Lung (tissue), 12 donors: ENCODE data around the gene DCTD. TPM values are rescaled to one million over a fixed set of nuclear protein-coding genes. Genes with fewer than 3 reads are reported as not detected.

Source experiments
- ATAC-seq: fragments of 200-7000 bp; cut with Tn5 transposase; one replicate; pipeline ENCODE4 v1.9.1; 2020; ENCODE audit warnings: moderate number of reproducible peaks; ENCODE audit not compliant: insufficient read depth, low FRiP score
- DNase-seq, 3 donors: peaks; one replicate each; pipeline ENCODE4 v3.0.0-alpha.2; 2013 to 2017
- H3K27ac ChIP-seq, 2 donors: one replicate each; pipeline ENCODE4 v1.5.1; 2013; ENCODE audit warnings: mild to moderate bottlenecking in 2 of 2, moderate library complexity in 2 of 2, control low read depth in 1 of 2, inconsistent platforms in 1 of 2, low read depth in 1 of 2, low read length in 1 of 2
- H3K27me3 ChIP-seq, 3 donors: one replicate each; pipeline ENCODE4 v1.5.1; 2013; ENCODE audit warnings: low read length in 2 of 3; ENCODE audit not compliant: control insufficient read depth in 3 of 3, insufficient read depth in 3 of 3
- H3K36me3 ChIP-seq, 4 donors: one replicate each; pipeline ENCODE4 v1.5.1; 2013; ENCODE audit warnings: low read length in 4 of 4, mild to moderate bottlenecking in 1 of 4, moderate library complexity in 1 of 4; ENCODE audit not compliant: control insufficient read depth in 4 of 4, insufficient read depth in 4 of 4
- H3K4me1 ChIP-seq, 5 donors: one replicate each; pipeline ENCODE4 v1.5.1; 2013; ENCODE audit warnings: low read length in 5 of 5, mild to moderate bottlenecking in 2 of 5, moderate library complexity in 1 of 5; ENCODE audit not compliant: control insufficient read depth in 5 of 5, insufficient read depth in 5 of 5
- H3K4me3 ChIP-seq: one replicate; pipeline ENCODE4 v1.5.1; 2013; ENCODE audit warnings: mild to moderate bottlenecking, control low read depth, moderate library complexity
- H3K9ac ChIP-seq, 2 donors: one replicate each; pipeline ENCODE4 v1.5.1; 2013; ENCODE audit warnings: low read length in 2 of 2, control low read depth in 1 of 2; ENCODE audit not compliant: insufficient read depth in 1 of 2
- H3K9me3 ChIP-seq, 4 donors: one replicate each; pipeline ENCODE4 v1.5.1; 2013; ENCODE audit warnings: low read length in 3 of 4, mild to moderate bottlenecking in 1 of 4, moderate library complexity in 1 of 4; ENCODE audit not compliant: control insufficient read depth in 4 of 4, insufficient read depth in 3 of 4
- WGBS, 2 donors: extraction: QIAGEN DNeasy Blood & Tissue Kit; methylation state at CpG; one replicate each; pipeline ENCODE4 v1.1.7; 2013; 5-methylcytosine and 5-hydroxymethylcytosine counted together
- polyA plus RNA-seq, 2 donors: library from polyadenylated mRNA; stranded (reverse); fragments of 200-250 nt; gene quantifications; one replicate each; pipeline ENCODE4 v1.2.1, GENCODE V29; 2013
- total RNA-seq, 2 donors: library from RNA; depleted of rRNA in 1 of 2; stranded (reverse); fragments of >200 nt in 1 of 2; gene quantifications; one replicate each; pipeline ENCODE4 v1.2.1, GENCODE V29; 2014 to 2021
- TF ChIP-seq, protein P1 (sequence below): IDR thresholded peaks from 2 replicates; pipeline ENCODE4 v1.5.1; 2012; ENCODE audit warnings: mild to moderate bottlenecking; ENCODE audit errors: control extremely low read depth, extremely low read depth
- donor health status: control.
- donor health status: control.
- donor health status: Bipolar disorder and iron deficiency.
- donor health status: healthy.
- donor health status: DM: yes; HTN: yes; CAD: no.

Gene DCTD
- total and polyA plus RNA-seq, 4 donors = 52.6 to 80.4 (median 68.3) TPM

DNA sequence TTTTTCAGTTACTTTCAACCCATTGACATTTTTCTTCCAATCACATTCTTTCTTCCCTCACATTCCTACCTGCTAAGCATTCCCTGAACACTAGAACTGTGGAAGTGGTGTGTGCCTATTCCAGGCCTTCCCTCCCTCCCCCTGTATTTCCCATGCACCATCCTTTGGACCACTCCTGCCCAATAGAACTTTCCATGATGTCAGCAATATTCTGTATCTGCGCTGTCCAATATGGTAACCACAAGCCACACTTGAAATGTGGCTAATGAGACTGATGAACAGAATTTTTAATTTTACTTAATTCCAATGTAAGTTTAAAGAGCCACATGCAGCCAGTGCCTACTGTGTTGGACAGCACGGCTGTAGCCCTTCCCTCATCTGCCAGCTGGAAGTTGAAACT lies 57.5 kb downstream of the DCTD start:
- WGBS, 2 donors = 96 to 98% methylated on average over 2 of the region's 2 CpGs
- H3K4me3 ChIP-seq = no peak overlapping the region
- H3K36me3 ChIP-seq = no peaks in the 10 kb centered on the region
- no peaks in the 10 kb centered on the region for H3K9me3 ChIP-seq
- no peak overlapping the region for H3K9ac ChIP-seq
- TF ChIP-seq, protein P1, sequence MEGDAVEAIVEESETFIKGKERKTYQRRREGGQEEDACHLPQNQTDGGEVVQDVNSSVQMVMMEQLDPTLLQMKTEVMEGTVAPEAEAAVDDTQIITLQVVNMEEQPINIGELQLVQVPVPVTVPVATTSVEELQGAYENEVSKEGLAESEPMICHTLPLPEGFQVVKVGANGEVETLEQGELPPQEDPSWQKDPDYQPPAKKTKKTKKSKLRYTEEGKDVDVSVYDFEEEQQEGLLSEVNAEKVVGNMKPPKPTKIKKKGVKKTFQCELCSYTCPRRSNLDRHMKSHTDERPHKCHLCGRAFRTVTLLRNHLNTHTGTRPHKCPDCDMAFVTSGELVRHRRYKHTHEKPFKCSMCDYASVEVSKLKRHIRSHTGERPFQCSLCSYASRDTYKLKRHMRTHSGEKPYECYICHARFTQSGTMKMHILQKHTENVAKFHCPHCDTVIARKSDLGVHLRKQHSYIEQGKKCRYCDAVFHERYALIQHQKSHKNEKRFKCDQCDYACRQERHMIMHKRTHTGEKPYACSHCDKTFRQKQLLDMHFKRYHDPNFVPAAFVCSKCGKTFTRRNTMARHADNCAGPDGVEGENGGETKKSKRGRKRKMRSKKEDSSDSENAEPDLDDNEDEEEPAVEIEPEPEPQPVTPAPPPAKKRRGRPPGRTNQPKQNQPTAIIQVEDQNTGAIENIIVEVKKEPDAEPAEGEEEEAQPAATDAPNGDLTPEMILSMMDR = no peak
- H3K27me3 ChIP-seq = no peaks in the 10 kb centered on the region
- H3K4me1 ChIP-seq = peaks cover 0 to 3% (median 0%) of the 10 kb centered on the region in 5 donors
- DNase-seq = no peak
- ATAC-seq = no peak
- no peak overlapping the region for H3K27ac ChIP-seq

DNA sequence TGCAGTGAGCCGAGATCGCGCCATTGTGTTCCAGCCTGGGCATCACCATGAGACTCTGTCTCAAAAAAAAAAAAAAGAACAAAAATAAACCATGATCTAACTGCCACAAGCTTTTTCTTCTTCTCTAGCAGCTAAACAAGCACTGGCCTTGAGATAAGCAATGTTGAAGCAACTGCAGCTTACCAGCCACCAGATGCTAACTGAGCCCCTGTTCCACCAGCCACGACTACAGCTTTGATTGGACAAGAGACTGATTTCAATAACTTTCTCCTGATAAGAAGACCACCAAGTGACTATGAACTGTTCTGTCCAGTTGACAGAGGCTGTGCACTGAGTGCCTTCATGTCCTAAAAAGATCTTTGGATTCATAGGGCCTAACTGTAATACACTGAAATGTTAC lies 58.5 kb downstream of the DCTD start:
- H3K9me3 ChIP-seq = peaks cover 0 to 2% (median under 1%) of the 10 kb centered on the region in 4 donors
- H3K36me3 ChIP-seq = no peaks in the 10 kb centered on the region
- no peaks in the 10 kb centered on the region for H3K27me3 ChIP-seq
- peaks cover 0 to 3% (median 0%) of the 10 kb centered on the region in 5 donors for H3K4me1 ChIP-seq
- no peak overlapping the region for H3K4me3 ChIP-seq
- TF ChIP-seq, protein P1 = no peak
- ATAC-seq = no peak
- H3K27ac ChIP-seq = no peak overlapping the region
- DNase-seq = no peak
- WGBS, 2 donors = 95 to 98% methylated on average over 4 of the region's 4 CpGs
- no peak overlapping the region for H3K9ac ChIP-seq

DNA sequence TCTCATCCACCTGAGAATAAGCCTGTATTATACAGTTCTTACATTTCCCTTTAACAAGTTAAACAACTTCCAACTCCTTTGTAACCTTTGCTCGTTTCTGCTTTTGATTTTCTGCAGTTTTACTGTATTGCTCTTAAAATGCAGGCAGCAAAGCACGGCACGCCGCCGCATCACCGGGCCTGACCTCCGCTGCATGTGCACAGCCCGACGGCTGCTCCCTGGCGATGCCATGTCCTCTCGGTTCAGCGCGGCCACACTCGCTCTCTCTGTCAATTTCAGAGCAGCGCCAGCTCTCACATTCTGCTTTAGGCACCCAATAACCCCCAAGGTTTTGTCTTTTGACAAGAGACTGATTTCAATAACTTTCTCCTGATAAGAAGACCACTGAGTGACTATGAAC lies 60.3 kb downstream of the DCTD start:
- Histone ChIP-seq H3K27ac (no peak overlapping the region), H3K9ac (no peak overlapping the region), H3K27me3 (no peaks in the 10 kb centered on the region), H3K4me3 (no peak overlapping the region), H3K4me1 (no peaks in the 10 kb centered on the region), H3K9me3 (peaks cover 0 to 7% (median 2%) of the 10 kb centered on the region in 4 donors), H3K36me3 (no peaks in the 10 kb centered on the region)
- no peak for DNase-seq
- WGBS, 2 donors = 94 to 95% methylated on average over 15 of the region's 15 CpGs
- TF ChIP-seq, protein P1 = no peak
- no peak for ATAC-seq

DNA sequence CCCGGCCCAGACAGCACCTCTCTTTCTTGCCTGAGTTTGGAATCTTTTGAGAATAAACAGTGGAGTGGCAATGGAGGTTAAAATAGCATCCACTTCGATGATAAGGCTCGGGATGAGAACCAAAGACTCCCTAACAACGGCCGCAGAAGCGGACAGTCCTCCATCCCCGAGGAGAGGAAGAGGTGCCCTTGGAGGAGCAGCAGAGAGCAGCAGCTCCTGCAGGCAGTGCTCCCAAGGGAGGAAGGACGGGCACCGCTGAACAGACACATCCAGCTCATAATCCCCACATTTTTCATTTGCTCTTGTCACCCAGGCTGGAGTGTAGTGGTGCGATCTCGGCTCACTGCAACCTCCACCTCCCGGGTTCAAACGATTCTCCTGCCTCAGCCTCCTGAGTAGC lies 61.3 kb downstream of the DCTD start:
- no peak for ATAC-seq
- no peak overlapping the region for H3K27ac ChIP-seq
- H3K9me3 ChIP-seq = peaks cover 0 to 7% (median 2%) of the 10 kb centered on the region in 4 donors
- H3K36me3 ChIP-seq = no peaks in the 10 kb centered on the region
- H3K27me3 ChIP-seq = no peaks in the 10 kb centered on the region
- no peak for DNase-seq
- H3K4me3 ChIP-seq = no peak overlapping the region
- 89% methylated on average over 13 of the region's 13 CpGs for WGBS, 2 donors
- H3K4me1 ChIP-seq = no peaks in the 10 kb centered on the region
- no peak overlapping the region for H3K9ac ChIP-seq
- TF ChIP-seq, protein P1 = no peak
